ENCODE measurements around the gene PTF1A. TPM values are rescaled to one million over a fixed set of nuclear protein-coding genes. Genes with fewer than 3 reads are reported as not detected.

Gene PTF1A
- polyA plus RNA-seq, 1 donor (not counting 4 experiments of a cell fraction or from before 2014, with no cell fraction given): not detected

DNA sequence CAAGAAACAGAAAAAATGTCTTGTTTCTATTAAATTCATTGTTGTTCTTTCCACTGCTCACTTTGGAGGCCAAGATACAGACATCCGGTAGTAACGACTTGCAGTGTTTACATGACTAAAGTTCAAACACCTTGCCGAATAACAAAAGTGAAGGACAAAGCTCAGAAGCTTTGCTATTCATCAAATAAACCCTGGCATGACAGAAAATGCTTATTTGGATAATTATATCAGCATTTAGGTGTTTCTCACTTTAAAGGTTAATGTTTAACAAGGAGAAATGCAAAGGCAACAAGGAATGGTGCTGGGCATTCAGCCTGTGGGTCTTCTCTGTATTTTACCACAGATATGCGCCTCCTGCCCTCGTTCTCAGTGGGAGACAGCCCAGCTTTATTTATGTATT lies 5.4 kb upstream of the PTF1A start:
- no peak overlapping the region for H3K4me2 ChIP-seq (ENCODE audit: control insufficient read depth, extremely low read depth, insufficient read depth, low read depth, low read length)
- H3K27me3 ChIP-seq (ENCODE audit: control insufficient read depth, extremely low read depth, insufficient read depth, low read length): peaks cover 36% of the 10 kb centered on the region
- no peaks in the 10 kb centered on the region for H3K36me3 ChIP-seq (ENCODE audit: control insufficient read depth in 2 of 2, extremely low read depth in 1 of 2, insufficient read depth in 2 of 2, low read length in 2 of 2)
- no peaks in the 10 kb centered on the region for H3K9me1 ChIP-seq (ENCODE audit: control insufficient read depth, extremely low read depth, insufficient read depth, low read length)
- no peak overlapping the region for H3K4me3 ChIP-seq (ENCODE audit: control insufficient read depth in 2 of 3, extremely low read depth in 1 of 3, insufficient read depth in 2 of 3, low read depth in 1 of 3, low read length in 3 of 3)
- FAIRE-seq (no peak), DNase-seq (ENCODE audit: low read depth, low spot score) (no peak)
- no peaks in the 10 kb centered on the region for H4K20me1 ChIP-seq (ENCODE audit: control insufficient read depth, extremely low read depth, insufficient read depth, low read length)
- H3K9ac ChIP-seq (ENCODE audit: control insufficient read depth, extremely low read depth, insufficient read depth, low read length): no peak overlapping the region
- H3K9me3 ChIP-seq (ENCODE audit: control insufficient read depth, low read depth, low read length): no peaks in the 10 kb centered on the region
- H3K4me1 ChIP-seq (ENCODE audit: control insufficient read depth, extremely low read depth, insufficient read depth, low read length): no peaks in the 10 kb centered on the region
- dilution Hi-C loops (cut with MboI; ENCODE audit: extremely low pct_ligation_motif_present, low sequenced_read_pairs): no loop called here
- TF ChIP-seq, protein P1, sequence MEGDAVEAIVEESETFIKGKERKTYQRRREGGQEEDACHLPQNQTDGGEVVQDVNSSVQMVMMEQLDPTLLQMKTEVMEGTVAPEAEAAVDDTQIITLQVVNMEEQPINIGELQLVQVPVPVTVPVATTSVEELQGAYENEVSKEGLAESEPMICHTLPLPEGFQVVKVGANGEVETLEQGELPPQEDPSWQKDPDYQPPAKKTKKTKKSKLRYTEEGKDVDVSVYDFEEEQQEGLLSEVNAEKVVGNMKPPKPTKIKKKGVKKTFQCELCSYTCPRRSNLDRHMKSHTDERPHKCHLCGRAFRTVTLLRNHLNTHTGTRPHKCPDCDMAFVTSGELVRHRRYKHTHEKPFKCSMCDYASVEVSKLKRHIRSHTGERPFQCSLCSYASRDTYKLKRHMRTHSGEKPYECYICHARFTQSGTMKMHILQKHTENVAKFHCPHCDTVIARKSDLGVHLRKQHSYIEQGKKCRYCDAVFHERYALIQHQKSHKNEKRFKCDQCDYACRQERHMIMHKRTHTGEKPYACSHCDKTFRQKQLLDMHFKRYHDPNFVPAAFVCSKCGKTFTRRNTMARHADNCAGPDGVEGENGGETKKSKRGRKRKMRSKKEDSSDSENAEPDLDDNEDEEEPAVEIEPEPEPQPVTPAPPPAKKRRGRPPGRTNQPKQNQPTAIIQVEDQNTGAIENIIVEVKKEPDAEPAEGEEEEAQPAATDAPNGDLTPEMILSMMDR (optimal IDR thresholded peaks at IDR 0.05 in 1 of 3, IDR thresholded peaks at IDR 0.05 in 1 of 3, conservative IDR thresholded peaks at IDR 0.05 in 1 of 3; ENCODE audit: extremely low read depth in 1 of 3, insufficient read depth in 2 of 3, low read length in 3 of 3): no peak
- TF ChIP-seq EZH2 (IDR thresholded peaks at IDR 0.05; ENCODE audit: low read length): no peak
- no peak overlapping the region for H2AFZ ChIP-seq (ENCODE audit: control insufficient read depth, low read length)
- no peak overlapping the region for H3K27ac ChIP-seq (ENCODE audit: control insufficient read depth, insufficient read depth, low read length)
- H3K79me2 ChIP-seq (ENCODE audit: control insufficient read depth, insufficient read depth, low read length): no peaks in the 10 kb centered on the region

DNA sequence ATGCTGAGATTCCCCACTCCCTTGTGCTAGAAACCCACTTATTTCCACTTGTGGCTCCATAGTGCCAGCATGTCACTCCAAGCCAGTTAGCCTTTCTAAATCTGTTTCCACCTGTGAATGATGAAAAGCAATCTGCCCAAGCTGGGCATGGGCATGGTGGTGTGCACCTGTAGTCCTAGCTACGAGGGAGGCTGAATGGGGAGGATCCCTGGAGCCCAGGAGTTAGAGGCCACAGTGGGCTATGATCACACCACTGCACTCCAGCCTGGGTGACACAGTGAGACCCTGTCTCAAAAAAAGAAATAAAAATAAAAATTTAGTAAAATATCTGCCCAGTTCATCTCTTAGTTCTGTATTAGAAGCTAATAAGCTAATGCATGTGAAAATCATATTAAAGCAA lies 5.0 kb upstream of the PTF1A start:
- DNase-seq (ENCODE audit: low read depth, low spot score) (no peak), FAIRE-seq (no peak)
- Histone ChIP-seq H3K4me2 (ENCODE audit: control insufficient read depth, extremely low read depth, insufficient read depth, low read depth, low read length) (no peak overlapping the region), H3K9me1 (ENCODE audit: control insufficient read depth, extremely low read depth, insufficient read depth, low read length) (no peaks in the 10 kb centered on the region), H3K4me3 (ENCODE audit: control insufficient read depth in 2 of 3, extremely low read depth in 1 of 3, insufficient read depth in 2 of 3, low read depth in 1 of 3, low read length in 3 of 3) (no peak overlapping the region), H3K79me2 (ENCODE audit: control insufficient read depth, insufficient read depth, low read length) (no peaks in the 10 kb centered on the region), H2AFZ (ENCODE audit: control insufficient read depth, low read length) (no peak overlapping the region), H3K9me3 (ENCODE audit: control insufficient read depth, low read depth, low read length) (no peaks in the 10 kb centered on the region), H3K4me1 (ENCODE audit: control insufficient read depth, extremely low read depth, insufficient read depth, low read length) (no peaks in the 10 kb centered on the region), H3K27ac (ENCODE audit: control insufficient read depth, insufficient read depth, low read length) (no peak overlapping the region), H3K9ac (ENCODE audit: control insufficient read depth, extremely low read depth, insufficient read depth, low read length) (no peak overlapping the region), H3K27me3 (ENCODE audit: control insufficient read depth, extremely low read depth, insufficient read depth, low read length) (peaks cover 40% of the 10 kb centered on the region), H3K36me3 (ENCODE audit: control insufficient read depth in 2 of 2, extremely low read depth in 1 of 2, insufficient read depth in 2 of 2, low read length in 2 of 2) (no peaks in the 10 kb centered on the region), H4K20me1 (ENCODE audit: control insufficient read depth, extremely low read depth, insufficient read depth, low read length) (no peaks in the 10 kb centered on the region)
- TF ChIP-seq, protein P1 (optimal IDR thresholded peaks at IDR 0.05 in 1 of 3, IDR thresholded peaks at IDR 0.05 in 1 of 3, conservative IDR thresholded peaks at IDR 0.05 in 1 of 3; ENCODE audit: extremely low read depth in 1 of 3, insufficient read depth in 2 of 3, low read length in 3 of 3): no peak
- no peak for TF ChIP-seq EZH2 (IDR thresholded peaks at IDR 0.05; ENCODE audit: low read length)
- dilution Hi-C loops (cut with MboI; ENCODE audit: extremely low pct_ligation_motif_present, low sequenced_read_pairs): no loop called here

All from keratinocyte (primary cell).